Neural progenitor cell (in vitro differentiated cells): Measurements from ENCODE around the gene RSPH9. TPM values are rescaled to one million over a fixed set of nuclear protein-coding genes. Genes with fewer than 3 reads are reported as not detected.
"Not testable (repeated sequence)": the region's sequence is repeated elsewhere in the genome, so short reads cannot be mapped to it uniquely, and the experiment has no call there.

Experiments
- DNase-seq: peaks from one replicate; pipeline ENCODE4 v3.0.0-alpha.2; 2016; ENCODE audit warnings: low spot score
- H2AFZ ChIP-seq: fragments of 200-600 bp; sonication (generic); replicated peaks from 2 replicates; pipeline ENCODE4 v1.6.1; 2016; ENCODE audit warnings: antibody characterized with exemption
- H3F3A ChIP-seq: fragments of 200-600 bp; sonication (generic); 2 replicates; pipeline ENCODE4 v1.6.1; 2016; ENCODE audit warnings: antibody characterized with exemption, low read depth
- H3K27ac ChIP-seq: fragments of 200-600 bp; sonication (generic); 2 replicates; pipeline ENCODE4 v1.5.1; 2016; ENCODE audit warnings: mild to moderate bottlenecking
- H3K27me3 ChIP-seq: fragments of 200-600 bp; sonication (generic); 2 replicates; pipeline ENCODE4 v1.6.1; 2016; ENCODE audit warnings: mild to moderate bottlenecking, moderate library complexity
- H3K36me3 ChIP-seq: fragments of 200-600 bp; sonication (generic); 2 replicates; pipeline ENCODE4 v1.5.1; 2016
- H3K4me1 ChIP-seq: fragments of 200-600 bp; sonication (generic); 2 replicates; pipeline ENCODE4 v1.6.1; 2016; ENCODE audit warnings: mixed run types
- H3K4me2 ChIP-seq: fragments of 200-600 bp; sonication (generic); 2 replicates; pipeline ENCODE4 v1.6.1; 2016
- H3K4me3 ChIP-seq: fragments of 200-600 bp; sonication (generic); 2 replicates; pipeline ENCODE4 v1.5.1; 2016
- H3K79me2 ChIP-seq: fragments of 200-600 bp; sonication (generic); 2 replicates; pipeline ENCODE4 v1.6.1; 2016; ENCODE audit warnings: low read depth
- H3K9ac ChIP-seq: fragments of 200-600 bp; sonication (generic); 2 replicates; pipeline ENCODE4 v1.6.1; 2016
- H3K9me3 ChIP-seq: fragments of 200-600 bp; sonication (generic); 2 replicates; pipeline ENCODE4 v1.5.1; 2016; ENCODE audit warnings: low read depth
- H4K20me1 ChIP-seq: fragments of 200-600 bp; sonication (generic); 2 replicates; pipeline ENCODE4 v1.6.1; 2016; ENCODE audit warnings: low read depth
- H3K27ac Mint-ChIP-seq: 3 replicates; pipeline ENCODE4 v1.8.0; 2021; ENCODE audit warnings: mixed read lengths
- H3K27me3 Mint-ChIP-seq: 2 replicates; pipeline ENCODE4 v1.8.0; 2022; ENCODE audit warnings: low read depth, mild to moderate bottlenecking, inconsistent platforms, moderate library complexity, mixed read lengths; ENCODE audit not compliant: insufficient read depth
- H3K36me3 Mint-ChIP-seq: 3 replicates; pipeline ENCODE4 v1.8.0; 2021; ENCODE audit warnings: mixed read lengths
- H3K4me1 Mint-ChIP-seq: 3 replicates; pipeline ENCODE4 v1.8.0; 2021; ENCODE audit warnings: mixed read lengths
- H3K4me3 Mint-ChIP-seq: 3 replicates; pipeline ENCODE4 v1.8.0; 2021; ENCODE audit warnings: mild to moderate bottlenecking, moderate library complexity, mixed read lengths
- H3K9me3 Mint-ChIP-seq: 3 replicates; pipeline ENCODE4 v1.8.0; 2020; ENCODE audit warnings: mixed read lengths
- CTCF ChIP-seq: fragments of 200-600 bp; sonication (generic); IDR thresholded peaks from 2 replicates; pipeline ENCODE4 v1.5.1; 2017; ENCODE audit warnings: antibody characterized with exemption, mild to moderate bottlenecking
- EZH2 ChIP-seq: fragments of 200-600 bp; sonication (generic); IDR thresholded peaks from 2 replicates; pipeline ENCODE4 v1.6.1; 2017; ENCODE audit warnings: antibody characterized with exemption, mild to moderate bottlenecking, moderate library complexity
- EZH2phosphoT487 ChIP-seq: fragments of 200-600 bp; sonication (generic); IDR thresholded peaks from 2 replicates; pipeline ENCODE4 v1.6.1; 2017; ENCODE audit warnings: antibody characterized with exemption
- total RNA-seq: library from RNA; depleted of rRNA; stranded (reverse); fragments of >200 nt; gene quantifications from 2 replicates; pipeline ENCODE4 v1.2.3, GENCODE V29; 2015; ENCODE audit warnings: low replicate concordance

RSPH9 gene
- total RNA-seq, 1 donor from 2014 or later: 0.47 TPM

GRCh38 chr6:43698584-43699349, 53.9 kb downstream of the RSPH9 start:
- peak overlapping the region; percentile 11 for H2AFZ ChIP-seq
- no peaks in the 10 kb centered on the region for H3K9me3 ChIP-seq
- H4K20me1 ChIP-seq: no peaks in the 10 kb centered on the region
- Mint-ChIP-seq H3K4me1 (peaks cover 71% of the 10 kb centered on the region), H3K4me3 (peak overlapping the region; percentile 24), H3K27me3 (peaks cover 3% of the 10 kb centered on the region), H3K9me3 (no peaks in the 10 kb centered on the region), H3K27ac (peak overlapping the region; percentile 97), H3K36me3 (no peaks in the 10 kb centered on the region)
- H3K4me1 ChIP-seq: peaks cover 54% of the 10 kb centered on the region
- peaks cover 54% of the 10 kb centered on the region for H3F3A ChIP-seq
- H3K4me2 ChIP-seq: peak overlapping the region; percentile 52
- H3K27ac ChIP-seq: no peak overlapping the region
- H3K27me3 ChIP-seq: no peaks in the 10 kb centered on the region
- no peak overlapping the region for H3K9ac ChIP-seq
- no peak overlapping the region for H3K4me3 ChIP-seq
- H3K36me3 ChIP-seq: no peaks in the 10 kb centered on the region
- H3K79me2 ChIP-seq: no peaks in the 10 kb centered on the region
- TF ChIP-seq EZH2 (no peak), EZH2phosphoT487 (no peak)
- peak; percentile 30 for DNase-seq

GRCh38 chr6:43699564-43700186, 54.8 kb downstream of the RSPH9 start:
- Mint-ChIP-seq H3K36me3 (no peaks in the 10 kb centered on the region), H3K27me3 (peaks cover 3% of the 10 kb centered on the region), H3K9me3 (no peaks in the 10 kb centered on the region), H3K4me3 (peak overlapping the region; percentile 69), H3K27ac (peak overlapping the region; percentile 97), H3K4me1 (peaks cover 75% of the 10 kb centered on the region)
- TF ChIP-seq CTCF: no peak
- no peak for TF ChIP-seq EZH2phosphoT487
- no peak for TF ChIP-seq EZH2
- no peak overlapping the region for H3K4me3 ChIP-seq
- H3K4me1 ChIP-seq: peaks cover 58% of the 10 kb centered on the region
- H3K9me3 ChIP-seq: no peaks in the 10 kb centered on the region
- peak overlapping the region; percentile 38 for H2AFZ ChIP-seq
- H3F3A ChIP-seq: peaks cover 60% of the 10 kb centered on the region
- H3K36me3 ChIP-seq: no peaks in the 10 kb centered on the region
- peak overlapping the region; percentile 14 for H3K4me2 ChIP-seq
- no peaks in the 10 kb centered on the region for H3K27me3 ChIP-seq
- no peak for DNase-seq
- peak overlapping the region; percentile 1 for H3K27ac ChIP-seq
- no peak overlapping the region for H3K9ac ChIP-seq
- H4K20me1 ChIP-seq: no peaks in the 10 kb centered on the region
- no peaks in the 10 kb centered on the region for H3K79me2 ChIP-seq

- not testable (repeated sequence) for H3K9me3 Mint-ChIP-seq, H4K20me1 ChIP-seq, H3K9ac ChIP-seq, H3K4me2 ChIP-seq, H3K36me3 Mint-ChIP-seq, H3K4me3 ChIP-seq, H2AFZ ChIP-seq, H3K27me3 Mint-ChIP-seq, DNase-seq, H3K9me3 ChIP-seq, H3K36me3 ChIP-seq, H3K27ac Mint-ChIP-seq, H3K27me3 ChIP-seq, H3K79me2 ChIP-seq
- Mint-ChIP-seq H3K4me1 (peaks cover 74% of the 10 kb centered on the region), H3K4me3 (peak overlapping the region; percentile 12)
- H3F3A ChIP-seq: peaks cover 64% of the 10 kb centered on the region
- H3K4me1 ChIP-seq: peaks cover 59% of the 10 kb centered on the region
- peak overlapping the region; percentile 91 for H3K27ac ChIP-seq
Observed at GRCh38 chr6:43700939-43701560, 56.2 kb downstream of the RSPH9 start.

- H3K27ac Mint-ChIP-seq: peak overlapping the region; percentile 97
- no peaks in the 10 kb centered on the region for H3K9me3 Mint-ChIP-seq
- no peaks in the 10 kb centered on the region for H4K20me1 ChIP-seq
- H3K9ac ChIP-seq: no peak overlapping the region
- no peaks in the 10 kb centered on the region for H3K79me2 ChIP-seq
- H3K4me1 Mint-ChIP-seq: peaks cover 85% of the 10 kb centered on the region
- H3K4me2 ChIP-seq: peak overlapping the region; percentile 60
- H3K4me3 ChIP-seq: peak overlapping the region; percentile 20
- H3K9me3 ChIP-seq: no peaks in the 10 kb centered on the region
- H3K4me3 Mint-ChIP-seq: peak overlapping the region; percentile 71
- DNase-seq: no peak
- H3K27me3 ChIP-seq: no peaks in the 10 kb centered on the region
- TF ChIP-seq EZH2phosphoT487 (no peak), EZH2 (no peak), CTCF (no peak)
- H3K36me3 Mint-ChIP-seq: no peaks in the 10 kb centered on the region
- H3K36me3 ChIP-seq: no peaks in the 10 kb centered on the region
- H3F3A ChIP-seq: peaks cover 60% of the 10 kb centered on the region
- H3K4me1 ChIP-seq: peaks cover 58% of the 10 kb centered on the region
- peaks cover 6% of the 10 kb centered on the region for H3K27me3 Mint-ChIP-seq
- H3K27ac ChIP-seq: peak overlapping the region; percentile 91
- H2AFZ ChIP-seq: no peak overlapping the region
Observed at GRCh38 chr6:43702171-43702533, 57.3 kb downstream of the RSPH9 start.
